Bronchial epithelial cell (primary cell): ENCODE data around the gene ANGPT4. TPM values are rescaled to one million over a fixed set of nuclear protein-coding genes. Genes with fewer than 3 reads are reported as not detected.
A peak's percentile ranks its signal among the peaks of the same experiment; 100 is the strongest.

Experiments
- DNase-seq: peaks from one replicate; pipeline ENCODE4 v3.0.0-alpha.2; 2010; ENCODE audit warnings: low read depth
- FAIRE-seq: peaks from 2 replicates; lab custom pipeline; 2011; peaks lifted over from hg19 to GRCh38; lab: Jason Lieb, UNC
- H3K27me3 ChIP-seq: 2 replicates; pipeline ENCODE4 v1.5.1; 2011; ENCODE audit warnings: low read length; ENCODE audit not compliant: control insufficient read depth, insufficient read depth
- H3K36me3 ChIP-seq: 2 replicates; pipeline ENCODE4 v1.5.1; 2011; ENCODE audit warnings: low read length; ENCODE audit not compliant: control insufficient read depth, insufficient read depth
- H3K4me3 ChIP-seq: 2 replicates; pipeline ENCODE4 v1.5.1; 2011; ENCODE audit warnings: mild to moderate bottlenecking, low read depth, low read length, control low read depth
- total RNA-seq: library from RNA; depleted of rRNA; stranded (reverse); fragments of >200 nt; gene quantifications from 2 replicates; pipeline ENCODE4 v1.2.1, GENCODE V29; 2014
- TF ChIP-seq, protein P1 (sequence below): IDR thresholded peaks from 2 replicates; pipeline ENCODE4 v1.5.1; 2011; ENCODE audit warnings: mild to moderate bottlenecking, moderate library complexity, low read length, control low read depth, inconsistent platforms; ENCODE audit not compliant: insufficient read depth, severe bottlenecking

Gene ANGPT4
- total RNA-seq, 1 donor from 2014 or later = not detected

- no peaks in the 10 kb centered on the region for H3K36me3 ChIP-seq
- TF ChIP-seq, protein P1, sequence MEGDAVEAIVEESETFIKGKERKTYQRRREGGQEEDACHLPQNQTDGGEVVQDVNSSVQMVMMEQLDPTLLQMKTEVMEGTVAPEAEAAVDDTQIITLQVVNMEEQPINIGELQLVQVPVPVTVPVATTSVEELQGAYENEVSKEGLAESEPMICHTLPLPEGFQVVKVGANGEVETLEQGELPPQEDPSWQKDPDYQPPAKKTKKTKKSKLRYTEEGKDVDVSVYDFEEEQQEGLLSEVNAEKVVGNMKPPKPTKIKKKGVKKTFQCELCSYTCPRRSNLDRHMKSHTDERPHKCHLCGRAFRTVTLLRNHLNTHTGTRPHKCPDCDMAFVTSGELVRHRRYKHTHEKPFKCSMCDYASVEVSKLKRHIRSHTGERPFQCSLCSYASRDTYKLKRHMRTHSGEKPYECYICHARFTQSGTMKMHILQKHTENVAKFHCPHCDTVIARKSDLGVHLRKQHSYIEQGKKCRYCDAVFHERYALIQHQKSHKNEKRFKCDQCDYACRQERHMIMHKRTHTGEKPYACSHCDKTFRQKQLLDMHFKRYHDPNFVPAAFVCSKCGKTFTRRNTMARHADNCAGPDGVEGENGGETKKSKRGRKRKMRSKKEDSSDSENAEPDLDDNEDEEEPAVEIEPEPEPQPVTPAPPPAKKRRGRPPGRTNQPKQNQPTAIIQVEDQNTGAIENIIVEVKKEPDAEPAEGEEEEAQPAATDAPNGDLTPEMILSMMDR = no peak
- no peaks in the 10 kb centered on the region for H3K27me3 ChIP-seq
- DNase-seq (no peak), FAIRE-seq (no peak)
- no peak overlapping the region for H3K4me3 ChIP-seq
Observed at GRCh38 chr20:873875-874607, 42.1 kb downstream of the ANGPT4 start.

DNA sequence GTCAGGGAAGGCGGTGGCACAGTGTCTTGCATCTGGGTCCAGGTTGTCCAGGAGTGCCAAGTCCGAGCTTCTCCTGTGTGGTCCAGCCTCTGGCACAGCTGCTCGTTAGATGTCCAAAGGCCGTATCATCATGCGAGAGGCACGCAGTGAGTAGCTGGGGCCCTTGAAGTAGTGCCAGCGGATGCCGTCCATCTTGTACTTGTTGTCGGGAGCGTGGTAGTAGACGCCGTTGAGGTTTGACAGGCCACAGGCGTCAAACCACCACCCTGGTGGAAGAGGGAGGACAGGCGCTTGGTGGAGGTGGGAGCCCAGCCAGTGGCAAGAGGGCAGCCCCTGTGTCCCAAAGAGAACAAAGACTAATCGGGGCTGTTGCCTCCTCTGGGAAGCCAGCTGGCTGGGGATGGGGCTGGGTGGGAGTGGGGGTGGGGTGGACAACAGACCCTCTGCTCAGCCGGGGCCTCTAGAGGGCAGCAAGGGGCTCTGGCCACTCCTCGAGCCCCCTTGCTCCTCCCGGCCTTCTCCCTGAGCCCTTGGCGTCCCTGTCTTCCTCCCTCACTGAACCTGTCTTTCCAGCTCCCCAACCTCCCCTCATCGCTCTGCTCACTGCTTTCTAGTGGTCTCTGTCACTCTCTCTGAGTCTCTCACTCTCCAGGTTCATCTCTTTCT is 43.1 kb downstream of the ANGPT4 start:
- Histone ChIP-seq H3K27me3 (no peaks in the 10 kb centered on the region), H3K36me3 (no peaks in the 10 kb centered on the region), H3K4me3 (no peak overlapping the region)
- FAIRE-seq (no peak), DNase-seq (no peak)
- TF ChIP-seq, protein P1 = no peak

- Histone ChIP-seq H3K4me3 (no peak overlapping the region), H3K27me3 (no peaks in the 10 kb centered on the region), H3K36me3 (no peaks in the 10 kb centered on the region)
- DNase-seq = no peak
- TF ChIP-seq, protein P1 = no peak
- FAIRE-seq = no peak
Observed at GRCh38 chr20:871948-872347, 44.2 kb downstream of the ANGPT4 start.

GRCh38 chr20:871436-871835 is 44.7 kb downstream of the ANGPT4 start:
- H3K4me3 ChIP-seq = no peak overlapping the region
- FAIRE-seq (no peak), DNase-seq (no peak)
- TF ChIP-seq, protein P1 = no peak
- no peaks in the 10 kb centered on the region for H3K27me3 ChIP-seq
- H3K36me3 ChIP-seq = no peaks in the 10 kb centered on the region

DNA sequence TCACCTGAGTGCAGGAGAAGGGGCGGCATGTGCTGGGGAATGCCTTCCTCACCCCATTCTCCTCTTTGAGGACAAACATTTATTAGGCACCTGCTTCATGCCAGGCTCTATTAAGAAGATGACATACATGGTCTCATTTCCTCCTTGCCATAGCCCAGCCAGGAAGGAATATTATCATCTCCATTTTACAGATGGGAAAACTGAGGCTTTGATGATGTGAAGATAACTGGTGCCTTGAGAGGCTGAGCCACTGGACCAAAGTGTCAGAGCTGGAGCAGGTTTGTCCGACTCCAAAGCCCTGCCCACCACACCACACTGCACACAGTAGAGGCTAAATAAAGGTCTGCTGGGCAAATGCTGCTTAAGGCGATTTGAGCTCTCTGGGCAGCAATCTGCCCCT is 45.4 kb downstream of the ANGPT4 start:
- no peak overlapping the region for H3K4me3 ChIP-seq
- no peaks in the 10 kb centered on the region for H3K36me3 ChIP-seq
- H3K27me3 ChIP-seq = no peaks in the 10 kb centered on the region
- peak; percentile 76 for FAIRE-seq
- no peak for DNase-seq
- TF ChIP-seq, protein P1 = no peak

DNA sequence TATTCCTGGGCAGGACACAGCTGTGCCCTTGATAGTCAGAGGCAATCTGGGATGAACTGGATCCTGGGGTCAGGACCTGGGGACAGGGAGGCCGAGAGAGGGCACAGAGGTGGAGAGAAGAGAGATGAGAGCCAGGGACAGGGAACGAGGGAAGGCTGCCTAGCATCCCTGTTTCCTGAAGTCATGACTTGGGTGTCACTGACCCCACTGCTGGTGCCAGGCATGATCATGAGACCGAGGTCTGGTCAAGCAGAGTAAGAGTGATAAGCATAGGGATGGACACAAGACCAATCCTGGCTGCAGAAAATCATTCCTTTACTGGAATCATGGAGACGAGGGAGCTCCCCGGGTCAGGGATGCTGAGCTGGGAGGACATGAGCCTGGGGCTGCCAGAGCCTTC is 46.5 kb downstream of the ANGPT4 start:
- no peak for FAIRE-seq
- DNase-seq = no peak
- Histone ChIP-seq H3K27me3 (no peaks in the 10 kb centered on the region), H3K4me3 (no peak overlapping the region), H3K36me3 (no peaks in the 10 kb centered on the region)
- TF ChIP-seq, protein P1 = no peak
